CD4-positive, CD25-positive, alpha-beta regulatory T cell (primary cell): Measurements from ENCODE around the gene TENT5C. TPM values are rescaled to one million over a fixed set of nuclear protein-coding genes. Genes with fewer than 3 reads are reported as not detected.
A peak's percentile ranks its signal among the peaks of the same experiment; 100 is the strongest.

ENCODE experiments used
- ATAC-seq, 2 donors: fragments of 150-1000 bp; cut with Tn5 transposase; one replicate each; pipeline ENCODE4 v1.10.0; 2021; ENCODE audit warnings: low read depth in 2 of 2, moderate number of reproducible peaks in 2 of 2, moderate library complexity in 1 of 2
- DNase-seq, 3 donors: peaks; one replicate each; pipeline versions ENCODE4 v3.0.0 to v3.0.0-alpha.2; 2012 to 2022; ENCODE audit warnings: mixed read lengths in 1 of 3
- H3K27ac ChIP-seq: one replicate; pipeline ENCODE4 v1.7.0; 2013; ENCODE audit warnings: mild to moderate bottlenecking, low read length; ENCODE audit not compliant: insufficient read depth, poor library complexity, severe bottlenecking
- H3K27me3 ChIP-seq: one replicate; pipeline ENCODE4 v1.7.0; 2013; ENCODE audit warnings: low read length; ENCODE audit not compliant: control insufficient read depth, insufficient read depth
- H3K36me3 ChIP-seq: one replicate; pipeline ENCODE4 v1.7.0; 2013; ENCODE audit warnings: mild to moderate bottlenecking, low read length, moderate library complexity; ENCODE audit not compliant: control insufficient read depth, insufficient read depth
- H3K4me1 ChIP-seq: 2 replicates; pipeline ENCODE4 v1.7.0; 2013; ENCODE audit warnings: mild to moderate bottlenecking, low read length; ENCODE audit not compliant: insufficient read depth, control insufficient read depth, poor library complexity, severe bottlenecking
- H3K4me3 ChIP-seq: one replicate; pipeline ENCODE4 v1.7.0; 2013; ENCODE audit warnings: low read depth, mild to moderate bottlenecking, low read length, moderate library complexity
- H3K9me3 ChIP-seq, 2 experiments: 1 replicate in 1 of 2; 2 replicates in 1 of 2; pipeline ENCODE4 v1.7.0; 2013; ENCODE audit warnings: low read length in 2 of 2, mild to moderate bottlenecking in 1 of 2, moderate library complexity in 1 of 2; ENCODE audit not compliant: control insufficient read depth in 2 of 2
- H3K27ac Mint-ChIP-seq, 3 donors: one replicate each; pipeline ENCODE4 v1.8.0; 2020 to 2022; ENCODE audit warnings: mild to moderate bottlenecking in 3 of 3, mixed read lengths in 3 of 3, moderate library complexity in 2 of 3
- H3K27me3 Mint-ChIP-seq: one replicate; pipeline ENCODE4 v1.8.0; 2022; ENCODE audit warnings: mild to moderate bottlenecking, mixed read lengths
- H3K36me3 Mint-ChIP-seq: one replicate; pipeline ENCODE4 v1.8.0; 2020; ENCODE audit warnings: mixed read lengths
- H3K4me1 Mint-ChIP-seq, 4 donors: one replicate each; pipeline ENCODE4 v1.8.0; 2020 to 2022; ENCODE audit warnings: mixed read lengths in 4 of 4, mild to moderate bottlenecking in 1 of 4
- H3K4me3 Mint-ChIP-seq, 4 donors: one replicate each; pipeline ENCODE4 v1.8.0; 2020 to 2022; ENCODE audit warnings: mild to moderate bottlenecking in 4 of 4, mixed read lengths in 4 of 4, moderate library complexity in 3 of 4
- H3K9me3 Mint-ChIP-seq, 7 donors: one replicate each; pipeline ENCODE4 v1.8.0; 2020 to 2022; ENCODE audit warnings: mixed read lengths in 7 of 7, mild to moderate bottlenecking in 3 of 7, moderate library complexity in 2 of 7
- polyA plus RNA-seq, 4 donors: library from polyadenylated mRNA; unstranded; fragments of 300-500 nt; fragmentation: Illumina TruSeq; gene quantifications; one replicate each; pipeline ENCODE4 v1.2.3, GENCODE V29; 2021
- total RNA-seq: library from RNA; stranded (reverse); gene quantifications from one replicate; pipeline ENCODE4 v1.2.3, GENCODE V29; 2022

TENT5C gene
- total and polyA plus RNA-seq, 5 donors from 2014 or later: 19.6 to 324 (median 39.3) TPM

GRCh38 chr1:117586747-117587498, 18.9 kb upstream of the TENT5C start:
- Histone ChIP-seq H3K27ac (no peak overlapping the region), H3K4me1 (no peaks in the 10 kb centered on the region), H3K36me3 (no peaks in the 10 kb centered on the region), H3K9me3 (no peaks in the 10 kb centered on the region), H3K4me3 (no peak overlapping the region), H3K27me3 (no peaks in the 10 kb centered on the region)
- Mint-ChIP-seq H3K4me3 (no peak overlapping the region), H3K4me1 (peaks cover 5 to 9% (median 7%) of the 10 kb centered on the region in 4 donors), H3K27me3 (peaks cover 5% of the 10 kb centered on the region), H3K36me3 (no peaks in the 10 kb centered on the region), H3K27ac (peak overlapping the region in 1 of 3 donors; percentile 23), H3K9me3 (peaks cover 0 to 2% (median 0%) of the 10 kb centered on the region in 7 donors)
- ATAC-seq (no peak), DNase-seq (no peak)

- Histone ChIP-seq H3K4me3 (no peak overlapping the region), H3K27ac (no peak overlapping the region), H3K9me3 (no peaks in the 10 kb centered on the region), H3K4me1 (no peaks in the 10 kb centered on the region), H3K27me3 (no peaks in the 10 kb centered on the region), H3K36me3 (no peaks in the 10 kb centered on the region)
- Mint-ChIP-seq H3K27me3 (peaks cover 5% of the 10 kb centered on the region), H3K9me3 (peaks cover 0 to 2% (median 0%) of the 10 kb centered on the region in 7 donors), H3K4me3 (no peak overlapping the region), H3K36me3 (no peaks in the 10 kb centered on the region), H3K4me1 (peaks cover 5 to 9% (median 7%) of the 10 kb centered on the region in 4 donors), H3K27ac (peak overlapping the region in 1 of 3 donors; percentile 20)
- ATAC-seq (no peak), DNase-seq (no peak)
Measured at GRCh38 chr1:117587499-117588356, 18.1 kb upstream of the TENT5C start.

- no peaks in the 10 kb centered on the region for H3K9me3 ChIP-seq
- Mint-ChIP-seq H3K36me3 (no peaks in the 10 kb centered on the region), H3K4me1 (peaks cover 0 to 2% (median 0%) of the 10 kb centered on the region in 4 donors), H3K27me3 (peaks cover 5% of the 10 kb centered on the region), H3K9me3 (peaks cover 0 to 2% (median 0%) of the 10 kb centered on the region in 7 donors), H3K4me3 (no peak overlapping the region), H3K27ac (no peak overlapping the region)
- no peak overlapping the region for H3K27ac ChIP-seq
- no peaks in the 10 kb centered on the region for H3K4me1 ChIP-seq
- H3K27me3 ChIP-seq: no peaks in the 10 kb centered on the region
- DNase-seq: no peak
- no peak overlapping the region for H3K4me3 ChIP-seq
- no peaks in the 10 kb centered on the region for H3K36me3 ChIP-seq
- no peak for ATAC-seq
Measured at GRCh38 chr1:117589544-117589943, 16.3 kb upstream of the TENT5C start.

GRCh38 chr1:117590273-117590925, 15.4 kb upstream of the TENT5C start:
- H3K4me1 Mint-ChIP-seq: peaks cover 0 to 2% (median 0%) of the 10 kb centered on the region in 4 donors
- no peaks in the 10 kb centered on the region for H3K36me3 Mint-ChIP-seq
- no peak for ATAC-seq
- peaks cover 5% of the 10 kb centered on the region for H3K27me3 Mint-ChIP-seq
- H3K27me3 ChIP-seq: no peaks in the 10 kb centered on the region
- no peak overlapping the region for H3K4me3 ChIP-seq
- no peak overlapping the region for H3K27ac ChIP-seq
- no peaks in the 10 kb centered on the region for H3K9me3 ChIP-seq
- no peak overlapping the region for H3K4me3 Mint-ChIP-seq
- H3K36me3 ChIP-seq: no peaks in the 10 kb centered on the region
- H3K27ac Mint-ChIP-seq: peak overlapping the region in 1 of 3 donors; percentile 51
- peaks cover 0 to 2% (median 0%) of the 10 kb centered on the region in 7 donors for H3K9me3 Mint-ChIP-seq
- DNase-seq: no peak
- H3K4me1 ChIP-seq: no peaks in the 10 kb centered on the region

- Mint-ChIP-seq H3K9me3 (peaks cover 0 to 2% (median 0%) of the 10 kb centered on the region in 7 donors), H3K36me3 (no peaks in the 10 kb centered on the region), H3K4me1 (peaks cover 0 to 2% (median 0%) of the 10 kb centered on the region in 4 donors), H3K4me3 (no peak overlapping the region), H3K27ac (peak overlapping the region in 1 of 3 donors; percentile 11), H3K27me3 (peaks cover 5% of the 10 kb centered on the region)
- Histone ChIP-seq H3K36me3 (no peaks in the 10 kb centered on the region), H3K9me3 (no peaks in the 10 kb centered on the region), H3K4me3 (no peak overlapping the region), H3K4me1 (no peaks in the 10 kb centered on the region), H3K27me3 (no peaks in the 10 kb centered on the region), H3K27ac (no peak overlapping the region)
- no peak for DNase-seq
- no peak for ATAC-seq
Measured at GRCh38 chr1:117591252-117591651, 14.6 kb upstream of the TENT5C start.

GRCh38 chr1:117592155-117592554, 13.7 kb upstream of the TENT5C start:
- no peak overlapping the region for H3K4me3 ChIP-seq
- Mint-ChIP-seq H3K27me3 (peaks cover 5% of the 10 kb centered on the region), H3K9me3 (peaks cover 0 to 2% (median 0%) of the 10 kb centered on the region in 7 donors), H3K36me3 (no peaks in the 10 kb centered on the region), H3K4me3 (no peak overlapping the region), H3K27ac (no peak overlapping the region), H3K4me1 (peaks cover 0 to 2% (median 0%) of the 10 kb centered on the region in 4 donors)
- no peaks in the 10 kb centered on the region for H3K27me3 ChIP-seq
- no peaks in the 10 kb centered on the region for H3K4me1 ChIP-seq
- no peaks in the 10 kb centered on the region for H3K9me3 ChIP-seq
- no peak overlapping the region for H3K27ac ChIP-seq
- ATAC-seq (no peak), DNase-seq (no peak)
- no peaks in the 10 kb centered on the region for H3K36me3 ChIP-seq

GRCh38 chr1:117594261-117594990, 11.4 kb upstream of the TENT5C start:
- no peaks in the 10 kb centered on the region for H3K9me3 Mint-ChIP-seq
- no peak overlapping the region for H3K27ac Mint-ChIP-seq
- H3K4me3 ChIP-seq: no peak overlapping the region
- no peaks in the 10 kb centered on the region for H3K4me1 Mint-ChIP-seq
- H3K36me3 ChIP-seq: no peaks in the 10 kb centered on the region
- peaks cover 9% of the 10 kb centered on the region for H3K27me3 Mint-ChIP-seq
- no peaks in the 10 kb centered on the region for H3K4me1 ChIP-seq
- no peaks in the 10 kb centered on the region for H3K27me3 ChIP-seq
- no peaks in the 10 kb centered on the region for H3K36me3 Mint-ChIP-seq
- no peak overlapping the region for H3K27ac ChIP-seq
- ATAC-seq (no peak), DNase-seq (no peak)
- no peak overlapping the region for H3K4me3 Mint-ChIP-seq
- no peaks in the 10 kb centered on the region for H3K9me3 ChIP-seq
